Thoracic aorta (tissue), 2 donors: ENCODE results near the gene CD74. TPM values are rescaled to one million over a fixed set of nuclear protein-coding genes. Genes with fewer than 3 reads are reported as not detected.

Experiments
- ATAC-seq: fragments of 150-250 bp; one replicate; pipeline ENCODE4 v1.8.0; 2017; ENCODE audit warnings: low read depth; ENCODE audit not compliant: insufficient number of reproducible peaks, low FRiP score
- DNase-seq: peaks from one replicate; pipeline ENCODE4 v3.0.0-alpha.2; 2020; ENCODE audit warnings: low spot score
- H3K27ac ChIP-seq, 2 donors: fragments of 200-600 bp; sonication (generic); 1 replicate in 1 of 2; 2 replicates in 1 of 2; pipeline ENCODE4 v1.5.1; 2016; ENCODE audit warnings: mild to moderate bottlenecking in 2 of 2, moderate library complexity in 2 of 2
- H3K27me3 ChIP-seq: fragments of 200-600 bp; sonication (generic); replicated peaks from 2 replicates; pipeline ENCODE4 v1.6.0; 2016; ENCODE audit warnings: mild to moderate bottlenecking; ENCODE audit not compliant: insufficient read depth
- H3K36me3 ChIP-seq: fragments of 200-600 bp; sonication (generic); one replicate; pipeline ENCODE4 v1.5.1; 2016
- H3K4me1 ChIP-seq, 2 donors: fragments of 200-600 bp; sonication (generic); 1 replicate in 1 of 2; 2 replicates in 1 of 2; pipeline versions ENCODE4 v1.5.1 to v1.6.0; 2016; ENCODE audit warnings: low read depth in 2 of 2, mild to moderate bottlenecking in 1 of 2; ENCODE audit not compliant: control insufficient read depth in 1 of 2
- H3K4me3 ChIP-seq: fragments of 200-600 bp; sonication (generic); 2 replicates; pipeline ENCODE4 v1.5.1; 2016; ENCODE audit warnings: mild to moderate bottlenecking
- H3K9me3 ChIP-seq: fragments of 200-600 bp; sonication (generic); 2 replicates; pipeline ENCODE4 v1.5.1; 2016
- CTCF ChIP-seq: fragments of 200-600 bp; sonication (generic); IDR thresholded peaks from one replicate; pipeline ENCODE4 v1.5.1; 2019; ENCODE audit warnings: antibody characterized with exemption
- total RNA-seq, 2 donors: library from RNA; depleted of rRNA; stranded (reverse); fragments of >200 nt; gene quantifications; one replicate each; pipeline versions ENCODE4 v1.1.0 to v1.2.3, GENCODE V29; 2016

The CD74 gene
- total RNA-seq, 2 donors from 2014 or later: 844 to 1,048 TPM

DNA sequence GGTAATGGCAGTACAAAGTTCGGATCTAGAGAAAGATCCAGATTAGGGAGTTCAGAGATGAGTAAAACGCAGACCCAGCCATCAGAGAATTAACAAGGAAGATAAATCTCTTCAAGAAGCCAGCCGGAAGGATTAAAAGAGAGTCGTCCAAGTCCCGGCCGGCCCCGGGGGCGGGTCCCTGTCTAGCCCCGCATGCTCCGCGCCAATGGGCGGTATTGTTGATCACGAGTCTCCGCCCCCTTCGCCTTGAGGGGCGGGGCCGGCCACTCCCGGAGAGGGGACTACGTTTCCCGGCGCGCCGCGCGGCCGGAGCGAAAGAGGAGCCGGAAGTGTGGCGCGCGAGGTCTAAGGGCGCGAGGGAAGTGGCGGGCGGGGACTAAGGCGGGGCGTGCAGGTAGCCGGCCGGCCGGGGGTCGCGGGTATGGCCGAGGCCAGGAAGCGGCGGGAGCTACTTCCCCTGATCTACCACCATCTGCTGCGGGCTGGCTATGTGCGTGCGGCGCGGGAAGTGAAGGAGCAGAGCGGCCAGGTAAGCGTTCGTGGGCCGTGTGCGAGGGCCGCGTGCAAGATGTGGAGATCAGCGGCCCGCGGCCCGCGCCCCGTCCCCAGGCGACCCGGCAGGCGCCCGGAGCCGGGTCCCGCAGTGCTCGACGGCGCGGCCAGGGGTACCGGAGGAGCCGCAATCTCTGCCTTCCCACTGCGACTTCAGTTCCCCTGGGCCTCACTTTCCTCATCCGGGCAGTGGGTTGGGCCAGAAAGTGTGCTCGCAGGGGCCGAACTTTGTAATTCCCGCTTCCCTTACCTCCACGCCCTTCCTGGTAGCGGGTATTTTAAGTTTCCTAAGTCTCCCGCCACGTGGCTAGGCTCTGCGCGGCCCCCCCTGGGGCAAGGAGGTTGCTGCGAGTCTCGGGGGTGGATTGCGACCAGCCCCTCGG lies 55.1 kb downstream of the CD74 start, which contains the start of gene TCOF1:
TSS of gene TCOF1 (plus strand) at position 372 of the 935 bp plus-strand sequence. CDS start at position 422, 50 bp downstream.
- H3K27ac ChIP-seq: no peak within 1 kb of the TSS

GRCh38 chr5:150356575-150357294 lies 56.0 kb downstream of the CD74 start:
- Histone ChIP-seq H3K9me3 (no peaks in the 10 kb centered on the region), H3K36me3 (peaks cover 1% of the 10 kb centered on the region), H3K27ac (no peak overlapping the region), H3K27me3 (no peaks in the 10 kb centered on the region), H3K4me1 (peaks cover 9 to 23% of the 10 kb centered on the region in 2 donors), H3K4me3 (peak overlapping the region; percentile 81)
- no peak for ATAC-seq
- no peak for TF ChIP-seq CTCF
- DNase-seq: no peak

More for the DNA sequence above, 55.1 kb downstream of the CD74 start, which contains the start of gene TCOF1:
- H3K4me1 ChIP-seq: peaks cover 9 to 23% of the 10 kb centered on the region in 2 donors
- TF ChIP-seq CTCF: no peak
- peaks cover 10% of the 10 kb centered on the region for H3K36me3 ChIP-seq
- DNase-seq (peak; percentile 87), ATAC-seq (peak; percentile 90)
- no peaks in the 10 kb centered on the region for H3K27me3 ChIP-seq
- H3K9me3 ChIP-seq: no peaks in the 10 kb centered on the region
- peak within 1 kb of the TSS; percentile 81 for H3K4me3 ChIP-seq

GRCh38 chr5:150355791-150356190 lies 56.9 kb downstream of the CD74 start:
- no peak for TF ChIP-seq CTCF
- Histone ChIP-seq H3K36me3 (no peaks in the 10 kb centered on the region), H3K27ac (no peak overlapping the region), H3K4me1 (peaks cover 9 to 23% of the 10 kb centered on the region in 2 donors), H3K9me3 (no peaks in the 10 kb centered on the region), H3K4me3 (no peak overlapping the region), H3K27me3 (no peaks in the 10 kb centered on the region)
- ATAC-seq (no peak), DNase-seq (no peak)

GRCh38 chr5:150353032-150353675 lies 59.6 kb downstream of the CD74 start:
- no peaks in the 10 kb centered on the region for H3K36me3 ChIP-seq
- H3K4me3 ChIP-seq: no peak overlapping the region
- H3K27ac ChIP-seq: no peak overlapping the region
- H3K27me3 ChIP-seq: no peaks in the 10 kb centered on the region
- DNase-seq (no peak), ATAC-seq (no peak)
- TF ChIP-seq CTCF: no peak
- no peaks in the 10 kb centered on the region for H3K9me3 ChIP-seq
- peaks cover under 1 to 7% of the 10 kb centered on the region in 2 donors for H3K4me1 ChIP-seq
